ENCODE data around the gene CDK1.

Gene CDK1

GRCh38 chr10:60778971-60779796 lies 906 bp downstream of the CDK1 start:
- DNase-seq: no peak

- DNase-seq: no peak
These were observed 3.4 kb downstream of the CDK1 start for GRCh38 chr10:60781661-60782060.

GRCh38 chr10:60784641-60785040 lies 6.4 kb downstream of the CDK1 start:
- no peak for DNase-seq

- no peak for DNase-seq
These were observed 10.3 kb downstream of the CDK1 start for GRCh38 chr10:60788544-60788943.

GRCh38 chr10:60789340-60789739 lies 11.1 kb downstream of the CDK1 start:
- no peak for DNase-seq

GRCh38 chr10:60794953-60795352 lies 16.7 kb downstream of the CDK1 start:
- DNase-seq: no peak

- DNase-seq: no peak
These were observed 17.4 kb downstream of the CDK1 start for GRCh38 chr10:60795465-60796202.

GRCh38 chr10:60796481-60796880 lies 18.2 kb downstream of the CDK1 start:
- no peak for DNase-seq

- no peak for DNase-seq
These were observed 18.9 kb downstream of the CDK1 start for GRCh38 chr10:60797200-60797599.

GRCh38 chr10:60798031-60798430 lies 19.8 kb downstream of the CDK1 start:
- DNase-seq: no peak

- DNase-seq: no peak
These were observed 20.6 kb downstream of the CDK1 start for GRCh38 chr10:60798870-60799269.

GRCh38 chr10:60799971-60800650 lies 21.8 kb downstream of the CDK1 start:
- no peak for DNase-seq

- no peak for DNase-seq
These were observed 22.6 kb downstream of the CDK1 start for GRCh38 chr10:60800918-60801317.

GRCh38 chr10:60801522-60801921 lies 23.2 kb downstream of the CDK1 start:
- no peak for DNase-seq

- DNase-seq: no peak
These were observed 25.2 kb downstream of the CDK1 start for GRCh38 chr10:60803433-60803832.

GRCh38 chr10:60803865-60804264 lies 25.6 kb downstream of the CDK1 start:
- DNase-seq: no peak

- DNase-seq: no peak
These were observed 28.6 kb downstream of the CDK1 start for GRCh38 chr10:60806921-60807320.

- no peak for DNase-seq
These were observed 29.2 kb downstream of the CDK1 start for GRCh38 chr10:60807499-60807898.

- no peak for DNase-seq
These were observed 29.8 kb downstream of the CDK1 start for GRCh38 chr10:60808036-60808435.

- no peak for DNase-seq
These were observed 30.9 kb downstream of the CDK1 start for GRCh38 chr10:60809157-60809556.

- no peak for DNase-seq
These were observed 32.3 kb downstream of the CDK1 start for GRCh38 chr10:60810437-60811182.

- no peak for DNase-seq
These were observed 38.5 kb downstream of the CDK1 start for GRCh38 chr10:60816628-60817397.
